GM12801 (cell line): Measurements from ENCODE around the gene GNA12.

ENCODE experiments used
- CTCF ChIP-seq: IDR thresholded peaks from one replicate; pipeline ENCODE4 v1.5.1; 2011; ENCODE audit warnings: control low read depth; ENCODE audit not compliant: insufficient read length; ENCODE audit errors: extremely low read depth

The GNA12 gene

GRCh38 chr7:2689343-2689847, 154.7 kb downstream of the GNA12 start:
- TF ChIP-seq CTCF, result no peak

GRCh38 chr7:2688409-2689342, 155.4 kb downstream of the GNA12 start:
- TF ChIP-seq CTCF, result no peak

GRCh38 chr7:2687881-2688318, 156.2 kb downstream of the GNA12 start, which contains the start of gene AMZ1:
Gene AMZ1 (plus strand): TSS chr7:2688202. CDS start chr7:2700452, 12,250 bp downstream.
- no peak for TF ChIP-seq CTCF

- no peak for TF ChIP-seq CTCF
Observed at GRCh38 chr7:2687338-2687869, 156.7 kb downstream of the GNA12 start.

- TF ChIP-seq CTCF, result no peak
Observed at GRCh38 chr7:2686101-2686500, 158.0 kb downstream of the GNA12 start.

GRCh38 chr7:2684501-2684900, 159.6 kb downstream of the GNA12 start:
- no peak for TF ChIP-seq CTCF

- TF ChIP-seq CTCF, result no peak
Observed at GRCh38 chr7:2681929-2682799, 161.9 kb downstream of the GNA12 start.
